ENCODE results near the gene TBC1D14.

TBC1D14 gene

GRCh38 chr4:6944301-6945051 is 34.9 kb downstream of the TBC1D14 start:
- Histone ChIP-seq H3K9me3 (ENCODE audit: low read length) (no peaks in the 10 kb centered on the region), H3K4me1 (ENCODE audit: insufficient read depth, low read length) (peaks cover 17% of the 10 kb centered on the region), H3K27me3 (ENCODE audit: control insufficient read depth in 1 of 2, insufficient read depth in 2 of 2, low read length in 2 of 2) (no peaks in the 10 kb centered on the region), H3K27ac (ENCODE audit: low read depth, low read length) (no peak overlapping the region), H3K4me3 (ENCODE audit: low read depth in 1 of 2, low read length in 2 of 2) (no peak overlapping the region), H3K36me3 (ENCODE audit: insufficient read depth, low read length) (no peaks in the 10 kb centered on the region), H3K9ac (ENCODE audit: low read length) (no peak overlapping the region)

- H3K36me3 ChIP-seq (ENCODE audit: insufficient read depth, low read length) = no peaks in the 10 kb centered on the region
- no peak overlapping the region for H3K9ac ChIP-seq (ENCODE audit: low read length)
- no peaks in the 10 kb centered on the region for H3K9me3 ChIP-seq (ENCODE audit: low read length)
- no peaks in the 10 kb centered on the region for H3K27me3 ChIP-seq (ENCODE audit: control insufficient read depth in 1 of 2, insufficient read depth in 2 of 2, low read length in 2 of 2)
- H3K27ac ChIP-seq (ENCODE audit: low read depth, low read length) = no peak overlapping the region
- peaks cover 17% of the 10 kb centered on the region for H3K4me1 ChIP-seq (ENCODE audit: insufficient read depth, low read length)
- H3K4me3 ChIP-seq (ENCODE audit: low read depth in 1 of 2, low read length in 2 of 2) = no peak overlapping the region
Measured at GRCh38 chr4:6945052-6945409, 35.4 kb downstream of the TBC1D14 start.

- no peaks in the 10 kb centered on the region for H3K27me3 ChIP-seq (ENCODE audit: control insufficient read depth in 1 of 2, insufficient read depth in 2 of 2, low read length in 2 of 2)
- H3K9ac ChIP-seq (ENCODE audit: low read length) = no peak overlapping the region
- H3K36me3 ChIP-seq (ENCODE audit: insufficient read depth, low read length) = no peaks in the 10 kb centered on the region
- H3K9me3 ChIP-seq (ENCODE audit: low read length) = no peaks in the 10 kb centered on the region
- no peak overlapping the region for H3K4me3 ChIP-seq (ENCODE audit: low read depth in 1 of 2, low read length in 2 of 2)
- no peak overlapping the region for H3K27ac ChIP-seq (ENCODE audit: low read depth, low read length)
- H3K4me1 ChIP-seq (ENCODE audit: insufficient read depth, low read length) = peaks cover 9% of the 10 kb centered on the region
Measured at GRCh38 chr4:6946497-6946896, 36.9 kb downstream of the TBC1D14 start.

GRCh38 chr4:6948134-6948460 is 38.5 kb downstream of the TBC1D14 start:
- Histone ChIP-seq H3K4me1 (ENCODE audit: insufficient read depth, low read length) (no peaks in the 10 kb centered on the region), H3K27ac (ENCODE audit: low read depth, low read length) (no peak overlapping the region), H3K9me3 (ENCODE audit: low read length) (no peaks in the 10 kb centered on the region), H3K4me3 (ENCODE audit: low read depth in 1 of 2, low read length in 2 of 2) (no peak overlapping the region), H3K27me3 (ENCODE audit: control insufficient read depth in 1 of 2, insufficient read depth in 2 of 2, low read length in 2 of 2) (no peaks in the 10 kb centered on the region), H3K9ac (ENCODE audit: low read length) (no peak overlapping the region), H3K36me3 (ENCODE audit: insufficient read depth, low read length) (no peaks in the 10 kb centered on the region)

GRCh38 chr4:6951880-6952381 is 42.3 kb downstream of the TBC1D14 start:
- H3K4me3 ChIP-seq (ENCODE audit: low read depth in 1 of 2, low read length in 2 of 2) = no peak overlapping the region
- no peak overlapping the region for H3K27ac ChIP-seq (ENCODE audit: low read depth, low read length)
- no peaks in the 10 kb centered on the region for H3K9me3 ChIP-seq (ENCODE audit: low read length)
- no peaks in the 10 kb centered on the region for H3K27me3 ChIP-seq (ENCODE audit: control insufficient read depth in 1 of 2, insufficient read depth in 2 of 2, low read length in 2 of 2)
- no peak overlapping the region for H3K9ac ChIP-seq (ENCODE audit: low read length)
- no peaks in the 10 kb centered on the region for H3K36me3 ChIP-seq (ENCODE audit: insufficient read depth, low read length)
- peaks cover 4% of the 10 kb centered on the region for H3K4me1 ChIP-seq (ENCODE audit: insufficient read depth, low read length)

- Histone ChIP-seq H3K9ac (ENCODE audit: low read length) (no peak overlapping the region), H3K27ac (ENCODE audit: low read depth, low read length) (no peak overlapping the region), H3K36me3 (ENCODE audit: insufficient read depth, low read length) (no peaks in the 10 kb centered on the region), H3K27me3 (ENCODE audit: control insufficient read depth in 1 of 2, insufficient read depth in 2 of 2, low read length in 2 of 2) (no peaks in the 10 kb centered on the region), H3K9me3 (ENCODE audit: low read length) (no peaks in the 10 kb centered on the region), H3K4me1 (ENCODE audit: insufficient read depth, low read length) (peaks cover 4% of the 10 kb centered on the region), H3K4me3 (ENCODE audit: low read depth in 1 of 2, low read length in 2 of 2) (no peak overlapping the region)
Measured at GRCh38 chr4:6953751-6954380, 44.2 kb downstream of the TBC1D14 start.

- Histone ChIP-seq H3K36me3 (ENCODE audit: insufficient read depth, low read length) (no peaks in the 10 kb centered on the region), H3K27ac (ENCODE audit: low read depth, low read length) (no peak overlapping the region), H3K4me3 (ENCODE audit: low read depth in 1 of 2, low read length in 2 of 2) (no peak overlapping the region), H3K27me3 (ENCODE audit: control insufficient read depth in 1 of 2, insufficient read depth in 2 of 2, low read length in 2 of 2) (no peaks in the 10 kb centered on the region), H3K4me1 (ENCODE audit: insufficient read depth, low read length) (peaks cover 4% of the 10 kb centered on the region), H3K9ac (ENCODE audit: low read length) (no peak overlapping the region), H3K9me3 (ENCODE audit: low read length) (no peaks in the 10 kb centered on the region)
Measured at GRCh38 chr4:6955261-6955911, 45.8 kb downstream of the TBC1D14 start.

GRCh38 chr4:6956087-6956433 is 46.4 kb downstream of the TBC1D14 start:
- Histone ChIP-seq H3K4me3 (ENCODE audit: low read depth in 1 of 2, low read length in 2 of 2) (no peak overlapping the region), H3K27me3 (ENCODE audit: control insufficient read depth in 1 of 2, insufficient read depth in 2 of 2, low read length in 2 of 2) (no peaks in the 10 kb centered on the region), H3K36me3 (ENCODE audit: insufficient read depth, low read length) (no peaks in the 10 kb centered on the region), H3K9ac (ENCODE audit: low read length) (no peak overlapping the region), H3K4me1 (ENCODE audit: insufficient read depth, low read length) (peaks cover 4% of the 10 kb centered on the region), H3K27ac (ENCODE audit: low read depth, low read length) (no peak overlapping the region), H3K9me3 (ENCODE audit: low read length) (no peaks in the 10 kb centered on the region)

- peaks cover 4% of the 10 kb centered on the region for H3K4me1 ChIP-seq (ENCODE audit: insufficient read depth, low read length)
- no peak overlapping the region for H3K9ac ChIP-seq (ENCODE audit: low read length)
- no peaks in the 10 kb centered on the region for H3K36me3 ChIP-seq (ENCODE audit: insufficient read depth, low read length)
- H3K4me3 ChIP-seq (ENCODE audit: low read depth in 1 of 2, low read length in 2 of 2) = no peak overlapping the region
- no peaks in the 10 kb centered on the region for H3K27me3 ChIP-seq (ENCODE audit: control insufficient read depth in 1 of 2, insufficient read depth in 2 of 2, low read length in 2 of 2)
- H3K27ac ChIP-seq (ENCODE audit: low read depth, low read length) = no peak overlapping the region
- H3K9me3 ChIP-seq (ENCODE audit: low read length) = no peaks in the 10 kb centered on the region
Measured at GRCh38 chr4:6956434-6957147, 47.0 kb downstream of the TBC1D14 start.

- Histone ChIP-seq H3K4me1 (ENCODE audit: insufficient read depth, low read length) (peaks cover 4% of the 10 kb centered on the region), H3K36me3 (ENCODE audit: insufficient read depth, low read length) (no peaks in the 10 kb centered on the region), H3K9ac (ENCODE audit: low read length) (no peak overlapping the region), H3K9me3 (ENCODE audit: low read length) (no peaks in the 10 kb centered on the region), H3K27me3 (ENCODE audit: control insufficient read depth in 1 of 2, insufficient read depth in 2 of 2, low read length in 2 of 2) (no peaks in the 10 kb centered on the region), H3K27ac (ENCODE audit: low read depth, low read length) (no peak overlapping the region), H3K4me3 (ENCODE audit: low read depth in 1 of 2, low read length in 2 of 2) (no peak overlapping the region)
Measured at GRCh38 chr4:6957148-6957520, 47.5 kb downstream of the TBC1D14 start.

- no peaks in the 10 kb centered on the region for H3K27me3 ChIP-seq (ENCODE audit: control insufficient read depth in 1 of 2, insufficient read depth in 2 of 2, low read length in 2 of 2)
- H3K9ac ChIP-seq (ENCODE audit: low read length) = no peak overlapping the region
- H3K27ac ChIP-seq (ENCODE audit: low read depth, low read length) = no peak overlapping the region
- H3K4me1 ChIP-seq (ENCODE audit: insufficient read depth, low read length) = peaks cover 4% of the 10 kb centered on the region
- no peak overlapping the region for H3K4me3 ChIP-seq (ENCODE audit: low read depth in 1 of 2, low read length in 2 of 2)
- H3K9me3 ChIP-seq (ENCODE audit: low read length) = no peaks in the 10 kb centered on the region
- H3K36me3 ChIP-seq (ENCODE audit: insufficient read depth, low read length) = no peaks in the 10 kb centered on the region
Measured at GRCh38 chr4:6957994-6958393, 48.4 kb downstream of the TBC1D14 start.
